Immature natural killer cell (primary cell): ENCODE measurements around the gene RRAGB. TPM values are rescaled to one million over a fixed set of nuclear protein-coding genes. Genes with fewer than 3 reads are reported as not detected.

Source experiments
- DNase-seq, 3 donors: peaks; one replicate each; pipeline ENCODE4 v3.0.0; 2022; ENCODE audit warnings: mixed read lengths in 1 of 3
- H3K27ac Mint-ChIP-seq, 6 donors: one replicate each; pipeline ENCODE4 v1.8.0; 2020; ENCODE audit warnings: mixed read lengths in 6 of 6, mild to moderate bottlenecking in 5 of 6, inconsistent platforms in 4 of 6, moderate library complexity in 3 of 6
- H3K27me3 Mint-ChIP-seq, 3 donors: one replicate each; pipeline ENCODE4 v1.8.0; 2020 to 2021; ENCODE audit warnings: low read depth in 3 of 3, mild to moderate bottlenecking in 3 of 3, mixed read lengths in 3 of 3, moderate library complexity in 3 of 3, inconsistent platforms in 1 of 3
- H3K36me3 Mint-ChIP-seq, 3 donors: one replicate each; pipeline ENCODE4 v1.8.0; 2020; ENCODE audit warnings: mixed read lengths in 3 of 3, inconsistent platforms in 2 of 3, mild to moderate bottlenecking in 2 of 3
- H3K4me1 Mint-ChIP-seq, 2 donors: one replicate each; pipeline ENCODE4 v1.8.0; 2020; ENCODE audit warnings: inconsistent platforms in 2 of 2, mild to moderate bottlenecking in 2 of 2, mixed read lengths in 2 of 2, moderate library complexity in 1 of 2
- H3K4me3 Mint-ChIP-seq, 5 donors: one replicate each; pipeline ENCODE4 v1.8.0; 2020; ENCODE audit warnings: mild to moderate bottlenecking in 5 of 5, mixed read lengths in 5 of 5, inconsistent platforms in 3 of 5, moderate library complexity in 3 of 5
- H3K9me3 Mint-ChIP-seq, 6 donors: one replicate each; pipeline ENCODE4 v1.8.0; 2020; ENCODE audit warnings: mild to moderate bottlenecking in 6 of 6, mixed read lengths in 6 of 6, inconsistent platforms in 4 of 6, moderate library complexity in 3 of 6
- polyA plus RNA-seq, 3 donors: library from polyadenylated mRNA; unstranded; fragments of 300-500 nt; fragmentation: Illumina TruSeq; gene quantifications; one replicate each; pipeline ENCODE4 v1.2.3, GENCODE V29; 2021

The RRAGB gene
- polyA plus RNA-seq, 3 donors from 2014 or later: 6.9 to 10.8 (median 9.8) TPM

DNA sequence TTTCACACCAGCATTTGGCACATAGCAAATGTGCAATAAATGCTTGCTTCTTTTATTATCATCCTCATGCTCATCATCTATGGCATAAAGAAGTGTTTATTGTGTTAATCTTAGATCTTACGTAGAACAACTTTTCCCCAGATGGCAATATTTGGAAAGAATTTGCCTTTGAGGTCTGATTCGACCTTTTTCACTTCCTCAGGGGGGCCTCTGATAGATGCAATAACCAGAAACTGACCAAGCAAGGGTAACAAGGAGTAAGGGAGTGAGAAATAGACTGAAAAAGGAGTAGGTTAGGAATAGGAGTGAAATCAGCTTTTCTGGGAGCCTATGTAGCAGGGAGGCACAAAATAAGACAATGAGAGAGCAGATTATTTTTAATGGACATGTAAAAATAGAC, 70.2 kb downstream of the RRAGB start:
- Mint-ChIP-seq H3K27ac (no peak overlapping the region), H3K9me3 (peaks cover 0 to 2% (median 0%) of the 10 kb centered on the region in 6 donors), H3K36me3 (peaks cover 0 to 4% (median 0%) of the 10 kb centered on the region in 3 donors), H3K4me3 (no peak overlapping the region), H3K4me1 (no peaks in the 10 kb centered on the region), H3K27me3 (peaks cover 0 to 3% (median 2%) of the 10 kb centered on the region in 3 donors)
- no peak for DNase-seq

DNA sequence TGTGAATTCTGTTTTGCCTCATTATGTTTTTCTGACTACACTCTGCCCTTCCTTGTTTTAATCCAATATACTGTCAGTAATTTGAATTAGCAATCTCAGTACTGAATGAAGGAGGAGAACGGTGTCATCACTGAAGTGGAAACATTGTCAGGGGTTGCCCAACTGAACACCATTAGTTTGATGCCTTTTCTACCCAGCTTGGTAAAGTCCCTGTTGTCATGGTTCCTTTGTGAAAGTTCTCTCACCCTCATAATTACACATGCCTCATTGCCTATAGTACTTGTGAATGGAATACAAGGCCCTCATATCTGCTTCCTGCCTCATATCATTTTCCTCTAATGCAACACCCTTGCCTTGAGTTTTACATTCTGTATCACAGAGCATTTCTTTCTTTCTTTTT, 76.9 kb downstream of the RRAGB start:
- Mint-ChIP-seq H3K4me3 (no peak overlapping the region), H3K27me3 (peaks cover 0 to 7% (median 5%) of the 10 kb centered on the region in 3 donors), H3K27ac (no peak overlapping the region), H3K4me1 (no peaks in the 10 kb centered on the region), H3K36me3 (no peaks in the 10 kb centered on the region), H3K9me3 (no peaks in the 10 kb centered on the region)
- no peak for DNase-seq

DNA sequence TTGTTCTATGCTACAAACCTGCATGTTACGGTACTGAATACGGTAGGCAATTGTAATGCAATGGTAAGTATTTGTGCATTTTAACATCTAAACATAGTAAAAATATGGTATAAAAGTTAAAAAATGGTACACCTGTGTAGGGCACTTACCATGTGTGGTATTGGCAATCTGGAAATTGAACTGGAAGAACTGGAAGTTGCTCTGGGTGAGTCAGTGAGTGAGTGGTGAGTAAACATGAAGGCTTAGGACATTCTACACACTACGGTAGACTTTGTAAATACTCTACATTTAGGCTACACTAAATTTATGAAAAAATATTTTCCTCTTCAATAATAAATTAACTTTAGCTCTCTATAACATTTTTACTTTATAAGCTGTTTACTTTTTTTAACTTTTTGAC, 78.9 kb downstream of the RRAGB start:
- Mint-ChIP-seq H3K4me1 (no peaks in the 10 kb centered on the region), H3K36me3 (no peaks in the 10 kb centered on the region), H3K4me3 (no peak overlapping the region), H3K9me3 (no peaks in the 10 kb centered on the region), H3K27ac (no peak overlapping the region), H3K27me3 (peaks cover 2 to 7% (median 5%) of the 10 kb centered on the region in 3 donors)
- DNase-seq: no peak

DNA sequence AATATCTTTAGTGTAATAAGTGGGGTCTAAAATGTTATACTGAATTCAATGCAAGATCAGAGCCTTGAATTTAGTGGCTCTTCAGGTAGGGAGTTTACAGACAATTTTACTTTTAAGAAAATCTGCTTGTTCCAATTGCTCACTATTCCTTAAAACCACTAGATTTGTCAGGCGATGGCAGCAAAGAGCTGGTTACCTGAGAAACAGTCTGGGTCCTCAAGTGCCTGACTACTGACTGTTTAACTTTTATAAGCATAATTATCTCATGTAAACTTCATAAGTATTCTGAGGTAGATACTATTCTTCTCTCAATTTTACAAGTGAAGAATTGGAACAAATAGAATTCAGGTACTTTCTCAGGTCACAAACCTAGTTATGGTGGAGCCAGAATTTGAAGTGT, 84.3 kb downstream of the RRAGB start:
- H3K9me3 Mint-ChIP-seq: no peaks in the 10 kb centered on the region
- H3K27me3 Mint-ChIP-seq: peaks cover 0 to 5% (median 3%) of the 10 kb centered on the region in 3 donors
- H3K27ac Mint-ChIP-seq: no peak overlapping the region
- no peak for DNase-seq
- H3K36me3 Mint-ChIP-seq: no peaks in the 10 kb centered on the region
- no peak overlapping the region for H3K4me3 Mint-ChIP-seq
- H3K4me1 Mint-ChIP-seq: no peaks in the 10 kb centered on the region

Other genes with a start within 250 kb of the RRAGB start
- under 1 TPM in 1 of 3 donors, not detected in 2; 0.25 TPM for gene USP51, start 227.9 kb upstream of the RRAGB start, polyA plus RNA-seq
- not detected for gene FOXR2, start 94.3 kb upstream of the RRAGB start, polyA plus RNA-seq